HG02678 (cell line): ENCODE results near the gene RASD1.
"Not testable (repeated sequence)": the region's sequence is repeated elsewhere in the genome, so short reads cannot be mapped to it uniquely, and the experiment has no call there.

Source experiments
- ATAC-seq: cut with Tn5 transposase; IDR thresholded peaks from one replicate; pipeline ENCODE4 v1.9.1; 2021; ENCODE audit warnings: mild to moderate bottlenecking, moderate library complexity; ENCODE audit not compliant: unreplicated experiment

The RASD1 gene

DNA sequence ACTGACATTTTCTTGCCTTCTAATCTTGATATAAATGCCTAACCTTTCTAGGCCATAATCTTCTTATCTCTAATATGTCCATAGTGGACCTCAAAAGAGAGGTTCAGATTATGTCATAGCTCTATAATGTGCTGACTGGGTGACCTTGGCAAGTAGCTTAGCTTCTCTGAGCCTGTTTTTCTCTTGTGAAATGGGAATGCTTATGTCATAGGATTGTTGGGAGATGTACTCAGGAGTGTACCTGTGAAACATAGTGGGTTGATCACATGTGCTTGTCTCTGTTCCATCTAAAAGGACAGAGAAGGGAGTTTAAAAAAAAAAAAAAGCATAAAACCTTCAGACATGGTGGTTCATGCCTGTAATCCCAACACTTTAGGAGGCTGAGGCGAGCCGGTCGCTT is 17.0 kb downstream of the RASD1 start:
- ATAC-seq: no peak

GRCh38 chr17:17476865-17477467 is 19.2 kb downstream of the RASD1 start, which contains the start of gene MED9:
Gene MED9, plus strand, starts transcription at chr17:17477000. Its CDS starts 42 bp downstream, at chr17:17477042.
- peak; percentile 82 for ATAC-seq

DNA sequence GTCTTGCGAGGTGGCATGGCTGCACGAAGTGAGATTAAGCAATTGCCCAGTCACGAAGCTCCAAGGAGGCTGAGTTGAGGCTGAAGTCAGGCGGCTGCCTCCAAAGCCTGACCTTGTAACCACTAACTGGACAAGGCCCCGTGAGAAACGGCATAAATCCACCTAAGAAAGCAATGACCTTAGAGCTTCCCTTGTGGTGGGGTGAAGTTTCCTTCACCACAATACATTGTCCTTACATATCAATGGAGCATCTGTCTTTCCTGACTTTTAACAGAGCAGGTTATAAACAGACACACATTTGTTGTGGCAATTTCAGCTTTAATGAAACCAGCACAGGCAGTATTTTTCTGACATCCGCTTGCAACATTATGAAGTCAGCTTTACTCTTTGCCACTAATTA is 21.9 kb downstream of the RASD1 start:
- ATAC-seq: no peak

GRCh38 chr17:17472333-17472920 is 23.8 kb downstream of the RASD1 start:
- ATAC-seq: no peak

DNA sequence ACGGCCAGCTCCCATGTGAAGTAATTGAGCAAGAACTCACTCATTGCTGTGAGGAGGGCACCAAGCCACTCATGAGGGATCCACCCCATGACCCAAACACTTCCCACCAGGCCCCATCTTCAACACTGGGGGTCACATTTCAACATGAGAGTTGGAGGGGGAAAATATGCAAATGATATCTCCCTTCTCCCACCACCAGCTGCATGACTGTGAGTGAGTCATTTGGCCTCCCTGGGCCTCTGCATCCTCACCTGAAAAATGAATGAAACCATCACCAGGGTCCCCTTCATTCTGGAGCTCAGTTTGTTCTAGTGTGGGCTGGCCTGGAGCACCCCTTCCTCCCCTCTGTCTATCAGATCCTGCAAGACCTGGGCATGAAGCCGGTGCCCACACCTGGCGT is 26.2 kb downstream of the RASD1 start:
- ATAC-seq: no peak

- ATAC-seq: no peak
Observed at GRCh38 chr17:17469358-17469757, 26.8 kb downstream of the RASD1 start.

GRCh38 chr17:17468217-17469010 is 27.8 kb downstream of the RASD1 start:
- ATAC-seq: no peak

GRCh38 chr17:17467720-17468119 is 28.5 kb downstream of the RASD1 start:
- no peak for ATAC-seq

DNA sequence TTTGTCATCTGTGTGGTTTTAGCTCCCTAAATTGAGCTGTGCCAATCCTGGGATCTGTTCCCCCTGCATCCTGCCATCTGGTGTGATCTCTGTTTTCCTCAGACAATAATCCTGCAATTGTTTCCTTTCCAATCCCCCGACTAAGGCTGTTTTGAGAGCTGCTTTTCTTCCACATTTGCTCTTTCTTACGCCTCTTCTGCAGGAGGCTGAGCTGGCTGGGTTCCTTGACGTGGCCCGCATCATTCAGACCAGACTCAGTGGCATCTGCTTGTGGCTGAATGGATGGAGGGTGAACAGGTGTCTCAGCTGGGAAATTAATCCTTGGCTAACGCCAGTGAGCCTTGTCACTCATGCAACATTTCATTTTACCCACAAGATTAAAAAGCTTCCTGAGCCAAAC is 29.2 kb downstream of the RASD1 start:
- ATAC-seq: no peak

DNA sequence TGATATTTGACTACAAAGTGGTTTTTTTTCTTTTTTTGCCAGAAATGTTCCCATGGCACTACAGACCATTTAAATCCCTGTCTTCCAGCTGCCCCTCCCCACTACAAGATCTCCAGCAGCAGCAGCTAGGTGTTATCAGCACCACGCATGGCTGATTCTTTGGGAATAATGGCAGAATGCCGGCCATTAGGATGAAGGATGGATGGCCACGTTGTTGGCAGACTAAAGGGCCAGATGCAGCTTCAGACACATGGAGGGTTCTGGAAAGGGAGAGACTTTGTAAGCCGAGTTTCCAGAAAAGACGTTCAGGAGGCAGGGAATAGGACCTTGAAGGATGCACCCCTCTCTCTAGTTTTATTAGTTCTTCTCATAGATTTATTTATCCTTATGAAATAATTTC is 29.7 kb downstream of the RASD1 start:
- ATAC-seq: no peak

DNA sequence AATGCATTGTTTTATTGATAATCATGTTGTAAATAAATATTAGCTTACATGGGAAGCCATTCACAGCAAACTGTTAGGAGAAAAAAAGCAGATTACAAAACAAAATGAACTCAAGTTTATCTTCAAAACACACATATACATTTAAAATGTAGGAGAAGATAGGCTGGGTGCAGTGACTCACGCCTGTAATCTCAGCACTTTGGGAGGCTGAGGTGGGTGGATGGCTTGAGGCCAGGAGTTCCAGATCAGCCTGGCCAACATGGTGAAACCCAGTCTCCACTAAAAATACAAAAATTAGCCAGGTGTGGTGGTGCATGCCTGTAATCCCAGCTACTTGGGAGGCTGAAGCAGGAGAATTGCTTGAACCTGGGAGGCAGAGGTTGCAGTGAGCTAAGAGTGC is 30.3 kb downstream of the RASD1 start:
- ATAC-seq: not testable (repeated sequence)

DNA sequence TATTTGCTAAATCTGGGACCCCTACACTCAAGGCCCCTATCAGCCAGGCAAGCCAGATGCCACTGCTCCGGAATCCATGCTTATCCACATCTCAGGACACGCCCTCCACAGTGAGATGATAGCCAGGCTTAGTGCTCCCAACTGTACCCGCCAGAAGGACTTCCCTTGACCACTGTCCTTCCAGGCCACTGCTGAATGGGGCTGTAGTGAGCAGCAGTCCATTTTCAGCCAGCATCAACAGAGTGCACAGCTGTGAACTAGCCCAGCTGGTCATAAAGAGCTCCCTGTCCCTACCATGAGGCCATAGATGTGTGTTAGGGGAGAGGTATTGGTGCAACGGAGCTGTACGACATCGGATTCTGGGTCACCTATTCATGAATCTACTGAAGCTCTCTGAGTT is 32.4 kb downstream of the RASD1 start:
- no peak for ATAC-seq

DNA sequence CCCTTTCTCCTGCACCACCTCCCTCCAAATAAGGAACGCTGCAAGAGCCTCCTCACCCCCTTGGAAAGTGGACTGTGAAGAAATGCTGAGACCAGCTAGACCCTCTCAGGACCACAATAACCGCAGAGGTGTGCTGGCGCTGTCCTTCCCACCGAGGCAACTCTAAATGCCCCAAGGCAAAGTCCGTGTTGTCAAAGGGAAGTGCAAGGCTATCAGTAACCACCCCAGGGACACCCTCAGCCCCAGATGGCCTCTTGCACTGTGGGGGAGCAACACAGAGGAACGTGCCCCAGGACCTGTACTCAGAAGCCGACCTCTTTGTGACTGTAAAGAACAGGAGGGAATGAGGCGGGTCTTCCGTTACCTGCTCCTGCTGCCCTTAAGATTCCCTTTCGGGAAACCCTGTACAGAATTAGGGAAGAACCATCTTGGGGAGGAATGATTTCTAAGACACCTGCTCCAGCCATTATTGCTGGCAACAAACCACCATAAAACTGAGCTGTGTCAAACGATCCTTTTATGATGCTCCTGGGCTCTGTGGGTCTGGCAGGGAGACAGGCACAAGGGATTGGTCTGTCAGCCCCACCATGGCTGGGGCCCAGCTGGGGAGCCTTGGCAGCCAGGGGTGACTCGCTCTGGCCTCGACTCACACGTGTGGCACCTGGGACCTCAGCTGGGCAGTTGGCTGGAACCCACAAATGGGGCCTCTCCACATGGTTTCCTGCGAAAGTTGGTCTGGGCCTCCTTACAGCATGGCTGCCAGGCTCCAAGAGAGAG is 34.0 kb downstream of the RASD1 start:
- ATAC-seq: no peak

DNA sequence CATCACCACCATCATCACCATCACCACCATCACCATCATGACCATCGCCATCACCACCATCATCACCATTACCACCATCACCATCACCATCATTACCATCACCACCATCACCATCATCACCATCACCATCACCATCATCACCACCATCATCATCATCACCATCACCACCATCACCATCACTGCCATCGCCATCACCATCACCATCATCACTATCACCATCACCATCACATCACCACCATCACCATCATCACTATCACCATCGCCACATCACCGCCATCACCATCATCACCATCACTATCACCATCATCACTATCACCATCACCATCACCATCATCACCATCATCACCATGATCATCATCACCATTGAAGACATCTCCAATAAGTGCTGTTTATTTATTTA is 36.2 kb downstream of the RASD1 start:
- ATAC-seq: no peak

GRCh38 chr17:17457680-17458079 is 38.5 kb downstream of the RASD1 start:
- ATAC-seq: no peak

- no peak for ATAC-seq
Observed at GRCh38 chr17:17456251-17456650, 39.9 kb downstream of the RASD1 start.

DNA sequence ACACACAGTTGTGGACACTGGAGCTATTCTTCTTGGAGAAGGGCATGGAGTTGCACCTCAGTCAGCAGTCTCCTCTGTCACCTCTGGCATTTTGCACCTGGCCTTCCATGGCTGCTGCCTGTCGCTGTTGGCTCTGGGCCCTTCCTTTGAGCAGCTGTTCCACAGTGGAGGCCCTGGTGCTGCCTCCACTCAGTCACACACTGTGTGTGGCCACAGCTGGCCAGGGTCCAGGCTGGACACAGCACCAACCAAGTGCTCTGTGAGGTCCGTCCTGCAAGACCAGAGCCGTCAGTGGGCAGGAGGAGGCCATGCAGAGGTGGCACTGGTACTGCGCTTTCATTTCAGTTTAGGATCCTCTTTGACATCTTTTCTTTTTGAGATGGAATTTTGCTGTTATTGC is 41.0 kb downstream of the RASD1 start:
- no peak for ATAC-seq

DNA sequence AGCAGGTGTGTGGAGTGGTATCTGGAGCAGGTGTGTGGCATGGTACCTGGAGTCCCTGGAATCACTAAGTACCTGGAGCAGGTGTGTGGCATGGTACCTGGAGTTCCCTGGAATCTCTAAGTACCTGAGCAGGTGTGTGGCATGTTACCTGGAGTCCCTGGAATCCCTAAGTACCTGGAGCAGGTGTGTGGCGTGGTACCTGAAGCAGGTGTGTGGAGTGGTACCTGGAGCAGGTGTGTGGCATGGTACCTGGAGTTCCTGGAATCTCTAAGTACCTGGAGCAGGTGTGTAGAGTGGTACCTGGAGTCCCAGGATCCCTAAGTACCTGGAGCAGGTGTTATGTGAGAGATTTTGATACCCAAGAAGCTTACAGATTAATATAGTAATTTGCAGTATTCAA is 41.5 kb downstream of the RASD1 start:
- not testable (repeated sequence) for ATAC-seq

GRCh38 chr17:17454276-17454675 is 41.9 kb downstream of the RASD1 start:
- no peak for ATAC-seq

GRCh38 chr17:17453088-17453487 is 43.1 kb downstream of the RASD1 start:
- ATAC-seq: no peak

DNA sequence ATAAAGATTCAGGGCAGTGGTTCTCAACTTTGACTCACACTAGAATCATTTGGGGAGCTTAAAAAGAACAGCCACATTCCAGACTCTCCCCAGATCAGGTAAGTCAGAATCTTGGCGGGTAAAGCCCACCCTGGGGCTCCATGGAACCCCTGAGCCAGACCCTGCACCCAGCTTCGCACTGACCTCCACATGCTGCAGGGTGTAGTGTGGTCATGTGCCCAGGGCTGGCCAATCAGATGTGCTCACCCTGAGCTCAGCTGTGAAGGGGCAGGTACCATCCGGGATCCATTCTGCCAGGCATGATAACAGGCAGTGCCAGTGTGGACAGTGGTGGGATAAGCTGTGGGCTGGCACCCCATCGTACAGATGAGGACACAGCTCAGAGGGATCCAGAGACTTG is 47.5 kb downstream of the RASD1 start:
- no peak for ATAC-seq
